ENCODE measurements around the gene LDAH.

Gene LDAH

GRCh38 chr2:20771299-20771698 is 51.6 kb downstream of the LDAH start:
- DNase-seq: no peak

GRCh38 chr2:20766798-20767644 is 55.9 kb downstream of the LDAH start:
- DNase-seq: no peak

GRCh38 chr2:20766213-20766612 is 56.7 kb downstream of the LDAH start:
- DNase-seq: no peak

GRCh38 chr2:20762945-20763683 is 59.8 kb downstream of the LDAH start:
- DNase-seq: no peak

GRCh38 chr2:20759487-20759886 is 63.4 kb downstream of the LDAH start:
- no peak for DNase-seq

GRCh38 chr2:20758997-20759396 is 63.9 kb downstream of the LDAH start:
- no peak for DNase-seq

GRCh38 chr2:20757405-20758090 is 65.4 kb downstream of the LDAH start:
- DNase-seq: no peak

GRCh38 chr2:20755132-20755800 is 67.6 kb downstream of the LDAH start:
- DNase-seq: no peak

GRCh38 chr2:20752293-20752692 is 70.6 kb downstream of the LDAH start:
- no peak for DNase-seq

GRCh38 chr2:20747317-20747716 is 75.6 kb downstream of the LDAH start:
- DNase-seq: no peak

GRCh38 chr2:20745924-20746555 is 76.9 kb downstream of the LDAH start:
- DNase-seq: no peak

GRCh38 chr2:20744366-20745335 is 78.2 kb downstream of the LDAH start:
- no peak for DNase-seq

GRCh38 chr2:20738772-20739171 is 84.1 kb downstream of the LDAH start:
- DNase-seq: no peak

GRCh38 chr2:20737505-20737904 is 85.4 kb downstream of the LDAH start:
- DNase-seq: no peak

- DNase-seq: no peak
These were observed 94.7 kb downstream of the LDAH start for GRCh38 chr2:20728114-20728758.

GRCh38 chr2:20726913-20727312 is 96.0 kb downstream of the LDAH start:
- DNase-seq: no peak

- DNase-seq: no peak
These were observed 97.1 kb downstream of the LDAH start for GRCh38 chr2:20725782-20726181.

GRCh38 chr2:20724500-20725053 is 98.3 kb downstream of the LDAH start:
- DNase-seq: no peak

- no peak for DNase-seq
These were observed 99.4 kb downstream of the LDAH start for GRCh38 chr2:20723543-20723942.

GRCh38 chr2:20722592-20723240 is 100.2 kb downstream of the LDAH start:
- no peak for DNase-seq
